ENCODE data around the gene FAM186B.

- TF ChIP-seq POLR2AphosphoS5 (IDR thresholded peaks at IDR 0.05; ENCODE audit: borderline replicate concordance, low read depth, low read length) (no peak), EZH2 (IDR thresholded peaks at IDR 0.05) (no peak)
Measured at GRCh38 chr12:49552899-49553298, 52.5 kb downstream of the FAM186B start.
